Body of pancreas (tissue), 4 donors: Measurements from ENCODE around the gene BRCA1. TPM values are rescaled to one million over a fixed set of nuclear protein-coding genes. Genes with fewer than 3 reads are reported as not detected.
"Not testable (repeated sequence)": the region's sequence is repeated elsewhere in the genome, so short reads cannot be mapped to it uniquely, and the experiment has no call there.

Experiments
- ATAC-seq: fragments of 150-250 bp; one replicate; pipeline ENCODE4 v1.9.1; 2016
- DNase-seq, 4 donors: peaks; one replicate each; pipeline ENCODE4 v3.0.0-alpha.2; 2019
- H3K27ac ChIP-seq, 4 donors: fragments of 200-600 bp; sonication (generic); 1 replicate in 3 of 4; 2 replicates in 1 of 4; pipeline versions ENCODE4 v1.5.1 to v1.6.1; 2016 to 2019; ENCODE audit warnings: mild to moderate bottlenecking in 1 of 4, mixed read lengths in 1 of 4, moderate library complexity in 1 of 4
- H3K27me3 ChIP-seq, 2 donors: fragments of 200-600 bp; sonication (generic); one replicate each; pipeline ENCODE4 v1.6.0; 2016; ENCODE audit warnings: mild to moderate bottlenecking in 1 of 2
- H3K36me3 ChIP-seq, 2 donors: fragments of 200-600 bp; sonication (generic); replicated peaks in 1 of 2; 2 replicates each; pipeline ENCODE4 v1.5.1; 2016; ENCODE audit warnings: low read depth in 2 of 2; ENCODE audit not compliant: insufficient read depth in 1 of 2
- H3K4me1 ChIP-seq: fragments of 200-600 bp; sonication (generic); one replicate; pipeline ENCODE4 v1.6.0; 2016
- H3K4me3 ChIP-seq, 2 donors: fragments of 200-600 bp; sonication (generic); 1 replicate in 1 of 2; 2 replicates in 1 of 2; pipeline ENCODE4 v1.5.1; 2016 to 2019
- H3K9me3 ChIP-seq, 3 donors: fragments of 200-600 bp; sonication (generic); 1 replicate in 2 of 3; 2 replicates in 1 of 3; pipeline ENCODE4 v1.5.1; 2016
- CTCF ChIP-seq, 7 experiments: fragments of 450-650 bp in 4 of 7; fragments of 200-600 bp in 3 of 7; sonication (generic) in 3 of 7; IDR thresholded peaks; one replicate each; pipeline ENCODE4 v1.5.1; 2016 to 2019; ENCODE audit warnings: antibody characterized with exemption in 7 of 7
- POLR2A ChIP-seq, 3 donors: fragments of 450-650 bp; IDR thresholded peaks; one replicate each; pipeline ENCODE4 v1.6.1; 2016; ENCODE audit warnings: antibody characterized with exemption in 3 of 3, mild to moderate bottlenecking in 2 of 3
- WGBS, 2 donors: methylation state at CpG; one replicate each; pipeline ENCODE4 v1.1.5; 2017; 5-methylcytosine and 5-hydroxymethylcytosine counted together
- intact Hi-C: fragments of 100-400 bp; cut with DNase I; formaldehyde crosslinking; loops from one replicate; pipeline ENCODE4 v1.15.1; 2023
- total RNA-seq, 2 donors: library from RNA; depleted of rRNA; stranded (reverse); fragments of >200 nt; gene quantifications; one replicate each; pipeline ENCODE4 v1.1.0, GENCODE V29; 2016

The BRCA1 gene
- total RNA-seq, 2 donors from 2014 or later: 2.6 to 7.6 TPM

GRCh38 chr17:43170140-43170765 is 45.1 kb upstream of the BRCA1 start:
- Histone ChIP-seq H3K4me1 (peaks cover 35% of the 10 kb centered on the region), H3K9me3 (no peaks in the 10 kb centered on the region), H3K27ac (peak overlapping the region; percentile 95 to 99 (median 96)), H3K4me3 (peak overlapping the region; percentile 83 to 92), H3K27me3 (no peaks in the 10 kb centered on the region), H3K36me3 (no peaks in the 10 kb centered on the region)
- WGBS, 2 donors: 0% methylated on average over 27 of the region's 27 CpGs
- intact Hi-C loops: no loop called here
- peak; percentile 90 to 97 (median 92) for DNase-seq
- TF ChIP-seq CTCF (IDR thresholded peaks at IDR 0.05) (no peak), POLR2A (IDR thresholded peaks at IDR 0.05) (peak in 1 of 3 donors; percentile 25)
- ATAC-seq: peak; percentile 87

- peak overlapping the region; percentile 83 to 92 for H3K4me3 ChIP-seq
- H3K4me1 ChIP-seq: peaks cover 32% of the 10 kb centered on the region
- peak overlapping the region; percentile 95 to 99 (median 96) for H3K27ac ChIP-seq
- H3K27me3 ChIP-seq: no peaks in the 10 kb centered on the region
- DNase-seq (peak in 3 of 4 donors; percentile 54 to 68 (median 57)), ATAC-seq (peak; percentile 36)
- H3K36me3 ChIP-seq: no peaks in the 10 kb centered on the region
- intact Hi-C loops: loop anchor here (5.0 kb wide), 1 partner anchor 42 kb away; the partner anchor contains the start of gene BRCA1
- 1 to 3% methylated on average over 23 to 28 of the region's 29 CpGs for WGBS, 2 donors
- TF ChIP-seq CTCF (IDR thresholded peaks at IDR 0.05) (no peak), POLR2A (IDR thresholded peaks at IDR 0.05) (no peak)
- no peaks in the 10 kb centered on the region for H3K9me3 ChIP-seq
Measured at GRCh38 chr17:43169561-43170139, 44.5 kb upstream of the BRCA1 start.

- not testable (repeated sequence) for H3K9me3 ChIP-seq, H3K27ac ChIP-seq, H3K27me3 ChIP-seq, H3K4me3 ChIP-seq, H3K36me3 ChIP-seq, DNase-seq, ATAC-seq
- peaks cover 11% of the 10 kb centered on the region for H3K4me1 ChIP-seq
- intact Hi-C loops: loop anchor here (5.0 kb wide), 1 partner anchor 39 kb away; the partner anchor contains the start of gene BRCA1
Measured at GRCh38 chr17:43165971-43166370, 40.8 kb upstream of the BRCA1 start.

- H3K4me3 ChIP-seq, H3K27me3 ChIP-seq, ATAC-seq, intact Hi-C loops, H3K36me3 ChIP-seq, H3K9me3 ChIP-seq, H3K4me1 ChIP-seq, H3K27ac ChIP-seq, DNase-seq: not testable (repeated sequence)
- WGBS, 2 donors: 94 to 96% methylated on average over 8 of the region's 8 CpGs
Measured at GRCh38 chr17:43159957-43160356, 34.8 kb upstream of the BRCA1 start.

GRCh38 chr17:43159232-43159631 is 34.1 kb upstream of the BRCA1 start:
- H3K27me3 ChIP-seq, H3K36me3 ChIP-seq, ATAC-seq, H3K4me3 ChIP-seq, H3K9me3 ChIP-seq, DNase-seq, H3K4me1 ChIP-seq, intact Hi-C loops, H3K27ac ChIP-seq: not testable (repeated sequence)
- 73 to 94% methylated on average over 3 to 24 of the region's 25 CpGs for WGBS, 2 donors

- Histone ChIP-seq H3K4me1 (no peaks in the 10 kb centered on the region), H3K9me3 (no peaks in the 10 kb centered on the region), H3K27me3 (no peaks in the 10 kb centered on the region), H3K4me3 (no peak overlapping the region), H3K27ac (no peak overlapping the region), H3K36me3 (no peaks in the 10 kb centered on the region)
- 88 to 92% methylated on average over 2 to 3 of the region's 3 CpGs for WGBS, 2 donors
- ATAC-seq (no peak), DNase-seq (no peak)
- TF ChIP-seq POLR2A (IDR thresholded peaks at IDR 0.05): no peak
- no peak for TF ChIP-seq CTCF (IDR thresholded peaks at IDR 0.05)
- intact Hi-C loops: no loop called here
Measured at GRCh38 chr17:43155666-43156065, 30.5 kb upstream of the BRCA1 start.

GRCh38 chr17:43153197-43153835 is 28.2 kb upstream of the BRCA1 start:
- H3K27me3 ChIP-seq, H3K4me1 ChIP-seq, H3K27ac ChIP-seq, H3K4me3 ChIP-seq, H3K36me3 ChIP-seq, H3K9me3 ChIP-seq, intact Hi-C loops, ATAC-seq, DNase-seq: not testable (repeated sequence)
- WGBS, 2 donors: 56 to 84% methylated on average over 3 of the region's 3 CpGs
